ENCODE measurements around the gene BFAR.
"Not testable (repeated sequence)": the region's sequence is repeated elsewhere in the genome, so short reads cannot be mapped to it uniquely, and the experiment has no call there.

BFAR gene

GRCh38 chr16:14636179-14636950 lies 3.6 kb downstream of the BFAR start:
- not testable (repeated sequence) for DNase-seq (ENCODE audit: low read depth, low spot score)

GRCh38 chr16:14636951-14637240 lies 4.1 kb downstream of the BFAR start:
- not testable (repeated sequence) for DNase-seq (ENCODE audit: low read depth, low spot score)

- no peak for DNase-seq (ENCODE audit: low read depth, low spot score)
Measured at GRCh38 chr16:14640538-14640937, 7.8 kb downstream of the BFAR start.

- DNase-seq (ENCODE audit: low read depth, low spot score), result no peak
Measured at GRCh38 chr16:14641206-14641605, 8.5 kb downstream of the BFAR start.

GRCh38 chr16:14641926-14642325 lies 9.2 kb downstream of the BFAR start:
- no peak for DNase-seq (ENCODE audit: low read depth, low spot score)

GRCh38 chr16:14649816-14650215 lies 17.1 kb downstream of the BFAR start:
- no peak for DNase-seq (ENCODE audit: low read depth, low spot score)

- no peak for DNase-seq (ENCODE audit: low read depth, low spot score)
Measured at GRCh38 chr16:14650629-14651028, 17.9 kb downstream of the BFAR start.

- DNase-seq (ENCODE audit: low read depth, low spot score), result no peak
Measured at GRCh38 chr16:14652726-14653125, 20.0 kb downstream of the BFAR start.

- no peak for DNase-seq (ENCODE audit: low read depth, low spot score)
Measured at GRCh38 chr16:14658063-14658462, 25.3 kb downstream of the BFAR start.

GRCh38 chr16:14667347-14668266 lies 34.9 kb downstream of the BFAR start:
- DNase-seq (ENCODE audit: low read depth, low spot score), result no peak

GRCh38 chr16:14668556-14669223 lies 35.9 kb downstream of the BFAR start:
- DNase-seq (ENCODE audit: low read depth, low spot score), result no peak

- no peak for DNase-seq (ENCODE audit: low read depth, low spot score)
Measured at GRCh38 chr16:14669776-14670175, 37.0 kb downstream of the BFAR start.

- DNase-seq (ENCODE audit: low read depth, low spot score), result no peak
Measured at GRCh38 chr16:14672403-14672971, 39.7 kb downstream of the BFAR start.

GRCh38 chr16:14676633-14677032 lies 43.9 kb downstream of the BFAR start:
- no peak for DNase-seq (ENCODE audit: low read depth, low spot score)

- no peak for DNase-seq (ENCODE audit: low read depth, low spot score)
Measured at GRCh38 chr16:14677627-14678026, 44.9 kb downstream of the BFAR start.

GRCh38 chr16:14678748-14679497 lies 46.2 kb downstream of the BFAR start:
- DNase-seq (ENCODE audit: low read depth, low spot score), result no peak

- DNase-seq (ENCODE audit: low read depth, low spot score), result not testable (repeated sequence)
Measured at GRCh38 chr16:14680396-14680795, 47.6 kb downstream of the BFAR start.

- DNase-seq (ENCODE audit: low read depth, low spot score), result no peak
Measured at GRCh38 chr16:14681115-14681514, 48.4 kb downstream of the BFAR start.

- no peak for DNase-seq (ENCODE audit: low read depth, low spot score)
Measured at GRCh38 chr16:14682121-14682520, 49.4 kb downstream of the BFAR start.

GRCh38 chr16:14685870-14686793 lies 53.4 kb downstream of the BFAR start:
- DNase-seq (ENCODE audit: low read depth, low spot score), result not testable (repeated sequence)
